HG03565 (cell line): ENCODE data around the gene TSKU.

Experiments used
- ATAC-seq: cut with Tn5 transposase; IDR thresholded peaks from one replicate; pipeline ENCODE4 v1.9.1; 2021; ENCODE audit warnings: mild to moderate bottlenecking, moderate library complexity; ENCODE audit not compliant: unreplicated experiment

TSKU gene

DNA sequence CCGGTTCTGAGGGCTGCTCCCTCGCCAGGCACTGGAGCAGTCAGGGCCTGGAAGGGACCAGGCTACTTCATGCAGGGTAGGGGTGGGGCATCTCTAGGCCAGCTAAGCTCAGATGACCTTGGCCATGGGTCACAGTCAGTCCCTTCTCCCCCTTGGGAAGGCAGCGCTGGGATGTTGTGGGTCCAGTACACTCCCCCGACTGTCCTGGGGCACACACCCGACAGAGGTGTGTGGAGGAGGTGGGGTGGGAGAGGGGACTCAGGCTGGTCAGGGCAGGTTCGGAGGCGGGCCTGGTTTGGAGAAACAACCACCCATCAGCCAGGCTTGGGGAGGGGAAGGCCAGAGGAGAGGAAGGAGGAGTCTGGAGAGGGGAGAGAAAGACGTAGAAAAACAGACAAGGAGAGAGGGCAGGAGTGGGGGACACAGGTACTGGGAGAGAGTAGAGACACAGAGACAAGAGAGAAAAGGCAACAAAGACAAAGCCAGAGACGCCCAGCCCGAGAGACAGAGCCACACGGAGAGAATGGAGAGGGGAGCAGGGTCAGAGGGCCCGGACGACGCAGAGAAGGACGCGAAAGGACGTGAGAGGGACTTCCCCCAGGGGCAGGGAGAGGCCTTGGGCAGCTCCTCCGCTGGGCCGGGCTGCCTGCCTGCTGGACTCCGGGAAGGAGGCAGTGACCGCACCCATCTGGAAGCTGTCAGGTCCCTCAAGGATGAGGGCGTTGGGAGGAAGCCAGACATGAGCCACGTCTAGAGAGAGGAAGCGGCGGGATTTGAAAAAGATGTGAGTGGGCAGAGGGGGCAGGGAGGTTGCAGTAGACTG is 30.6 kb upstream of the TSKU start:
- ATAC-seq = no peak

GRCh38 chr11:76753449-76753848 is 29.7 kb upstream of the TSKU start:
- ATAC-seq = no peak

DNA sequence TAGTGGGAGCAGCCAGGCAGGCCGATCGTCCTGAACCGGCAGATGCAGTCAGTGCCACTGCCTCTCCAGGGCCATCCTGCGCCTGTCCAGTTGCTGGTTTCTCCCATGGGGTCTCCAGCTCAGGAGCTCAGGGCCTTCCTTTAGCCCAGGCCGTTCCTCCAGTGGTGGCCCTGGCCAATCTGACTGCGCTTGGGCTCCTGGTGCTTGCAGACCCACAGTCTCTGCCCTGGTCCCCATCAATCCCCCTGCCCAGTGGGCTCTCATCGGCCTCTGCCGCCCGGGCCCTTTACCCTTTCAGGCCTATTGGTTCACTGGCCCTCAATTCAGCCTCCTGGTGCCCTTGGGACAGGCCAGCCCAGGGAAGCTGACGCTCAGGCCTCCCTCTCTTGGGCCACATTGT is 29.2 kb upstream of the TSKU start:
- ATAC-seq = no peak

DNA sequence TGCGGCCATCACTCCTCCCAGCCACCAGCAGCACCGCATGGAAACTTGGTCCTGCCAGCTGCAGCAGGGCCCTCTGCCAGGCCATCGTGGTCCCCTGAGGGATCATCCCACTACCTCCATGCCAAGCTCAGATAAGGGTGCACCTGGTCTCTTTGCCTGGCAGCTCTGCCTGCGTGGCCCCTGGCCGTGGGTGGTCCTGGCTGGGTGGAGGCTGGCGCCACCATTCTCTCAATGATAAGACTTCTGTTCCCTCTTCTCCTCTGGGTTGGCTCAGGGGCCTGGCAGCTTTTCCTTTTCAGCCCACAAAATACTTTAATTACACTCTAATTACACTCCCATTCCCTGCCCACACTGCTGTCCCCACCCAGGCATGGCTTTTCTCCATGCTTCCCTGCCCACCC is 26.8 kb upstream of the TSKU start:
- ATAC-seq = no peak

GRCh38 chr11:76758311-76758710 is 24.8 kb upstream of the TSKU start:
- no peak for ATAC-seq

DNA sequence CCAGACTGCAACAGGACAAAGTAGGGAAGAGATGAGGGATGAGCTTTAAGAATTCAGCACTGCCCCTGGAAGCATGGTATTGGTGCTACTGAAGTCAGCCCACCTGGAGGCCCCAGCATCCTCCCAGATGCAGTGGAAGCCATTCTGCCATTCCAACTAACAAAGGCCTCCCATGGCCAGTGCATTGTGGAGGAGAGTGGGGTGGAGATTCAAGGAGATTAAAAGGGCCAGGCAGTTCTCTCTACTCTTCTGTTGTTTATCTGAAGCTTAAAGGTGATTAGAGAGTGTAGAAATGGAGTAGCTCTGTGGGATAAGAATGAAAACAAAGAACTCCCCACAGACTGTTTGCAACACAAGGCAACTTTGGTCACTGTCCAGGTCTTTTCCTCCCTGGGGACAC is 24.1 kb upstream of the TSKU start:
- no peak for ATAC-seq

DNA sequence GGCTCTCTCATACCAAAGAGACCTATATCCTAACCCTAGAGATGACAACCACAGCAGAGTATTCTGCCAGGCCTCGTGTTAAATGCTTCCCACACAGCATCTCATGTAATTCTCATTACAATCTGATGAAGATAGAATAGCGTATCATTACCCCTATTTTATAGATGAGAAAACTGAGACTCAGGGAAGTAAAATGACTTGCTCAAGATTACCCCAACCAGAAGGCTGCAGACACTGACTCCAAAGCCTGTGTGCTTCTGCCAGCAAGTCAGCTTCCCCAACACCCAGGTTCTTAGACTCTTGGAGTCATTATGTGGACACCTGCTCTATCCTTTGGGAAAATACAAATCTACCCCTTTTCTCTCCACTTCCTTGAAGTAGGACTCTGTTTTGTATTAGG is 23.6 kb upstream of the TSKU start:
- no peak for ATAC-seq

- ATAC-seq = no peak
These were observed 22.9 kb upstream of the TSKU start for GRCh38 chr11:76760236-76760635.

- no peak for ATAC-seq
These were observed 21.3 kb upstream of the TSKU start for GRCh38 chr11:76761718-76762355.

DNA sequence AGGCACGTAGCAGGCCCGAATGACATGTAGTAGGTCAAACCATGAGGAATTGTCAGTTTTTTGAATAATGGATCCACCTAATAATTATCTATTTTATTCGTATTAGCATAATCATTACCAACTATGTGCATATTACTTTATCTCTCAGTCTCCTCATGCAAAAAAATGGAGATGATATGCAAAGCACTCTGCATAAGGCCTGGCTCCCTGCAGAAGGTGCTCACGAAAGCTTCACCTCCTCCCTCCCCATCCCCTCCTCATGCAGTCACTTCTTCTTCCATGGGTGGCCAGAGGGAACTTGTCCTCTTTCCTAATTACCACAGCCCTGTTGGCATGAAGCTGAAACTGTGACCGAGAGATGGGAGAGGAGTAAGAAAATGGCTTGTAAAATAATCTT is 20.8 kb upstream of the TSKU start:
- ATAC-seq = no peak

DNA sequence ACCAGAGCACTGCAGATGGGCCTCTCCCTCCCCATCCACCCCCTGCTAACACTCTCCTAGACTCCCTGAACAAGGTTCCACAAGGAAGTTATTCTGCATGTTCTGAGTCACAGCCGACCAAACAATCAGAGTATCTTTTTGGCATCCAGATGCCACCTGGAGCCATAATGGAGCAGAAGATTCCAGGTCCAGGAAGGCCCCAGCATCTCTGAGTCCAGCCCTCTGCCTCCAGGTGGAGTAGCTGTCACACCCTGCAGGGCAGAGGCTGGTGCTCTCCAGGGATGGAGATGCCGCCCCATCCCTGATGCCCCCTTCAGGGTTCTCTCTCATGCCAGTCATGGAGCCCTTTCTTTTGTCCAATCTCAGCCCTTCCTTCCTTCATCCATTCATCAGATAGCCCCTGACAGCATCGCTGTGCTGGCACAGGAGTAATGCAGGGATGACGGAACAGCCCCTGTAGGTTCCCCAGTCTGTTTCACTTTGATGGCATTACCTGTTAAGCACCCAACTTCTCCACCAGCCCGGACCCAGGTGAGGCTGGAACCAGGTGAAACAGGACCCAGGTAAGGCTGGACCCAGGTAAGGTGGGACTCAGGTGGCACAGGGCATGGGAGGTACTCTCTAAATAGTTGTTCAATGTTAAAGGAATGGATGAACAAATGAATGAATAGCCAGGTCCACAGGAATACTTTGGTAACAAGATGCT is 20.1 kb upstream of the TSKU start:
- ATAC-seq = no peak

- no peak for ATAC-seq
These were observed 19.4 kb upstream of the TSKU start for GRCh38 chr11:76763573-76764346.

DNA sequence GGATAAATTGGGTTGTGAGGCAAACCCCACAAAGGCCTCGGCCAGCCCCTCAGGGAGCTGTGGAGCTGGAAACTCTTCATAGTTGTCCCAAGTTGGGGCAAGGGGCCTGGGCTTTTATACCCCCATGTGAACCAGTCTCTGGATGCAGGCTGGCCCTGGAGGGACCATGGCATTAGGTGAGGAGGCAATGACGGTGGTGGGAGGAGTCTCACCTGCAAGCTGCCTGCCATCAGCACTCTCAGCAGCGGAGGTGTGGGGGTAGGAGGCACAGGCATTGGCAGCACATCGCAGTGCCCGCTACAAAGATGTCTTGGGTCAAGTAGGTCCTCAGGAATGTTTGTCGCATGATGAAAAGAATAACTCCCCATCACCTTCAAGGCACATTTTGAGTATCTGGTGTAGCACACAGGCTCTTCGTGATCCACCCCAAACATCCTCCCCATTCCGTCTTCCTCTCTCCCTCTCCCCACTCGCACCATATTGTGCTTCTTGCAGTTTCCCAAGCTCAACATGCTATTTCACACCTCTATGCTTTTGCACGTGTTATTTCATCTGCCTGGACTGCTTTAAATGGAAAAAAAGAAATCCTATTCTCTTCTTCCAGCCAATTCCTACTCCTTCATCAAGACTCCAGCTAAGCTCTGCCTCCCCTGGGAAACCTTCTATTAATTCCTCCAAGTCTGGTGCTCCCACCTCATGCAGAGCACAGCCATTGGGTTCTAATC is 18.1 kb upstream of the TSKU start:
- ATAC-seq = no peak

DNA sequence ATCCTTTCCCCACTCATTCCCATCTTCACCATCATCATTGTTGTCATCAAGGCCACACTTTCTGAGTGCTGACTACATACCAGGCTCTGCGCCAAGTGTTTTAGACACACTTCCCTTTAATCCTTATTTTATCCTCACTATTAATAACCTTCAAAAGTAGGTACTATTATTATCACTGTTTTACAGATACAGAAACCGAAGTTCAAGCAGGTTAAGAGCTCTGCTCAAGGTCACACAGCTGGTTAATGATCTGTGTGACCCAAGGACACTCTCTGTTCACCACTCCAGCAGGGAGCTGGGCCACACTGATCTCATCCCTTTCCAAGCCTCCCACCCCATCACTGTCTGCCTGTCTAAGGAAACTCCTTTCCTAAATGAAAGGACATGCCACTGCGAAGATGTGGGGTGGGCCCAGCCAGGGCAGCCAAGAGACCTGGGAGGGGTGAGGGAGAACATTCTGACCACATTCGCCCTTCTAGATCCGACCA is 17.2 kb upstream of the TSKU start:
- ATAC-seq = no peak

- no peak for ATAC-seq
These were observed 16.6 kb upstream of the TSKU start for GRCh38 chr11:76766521-76766920.

DNA sequence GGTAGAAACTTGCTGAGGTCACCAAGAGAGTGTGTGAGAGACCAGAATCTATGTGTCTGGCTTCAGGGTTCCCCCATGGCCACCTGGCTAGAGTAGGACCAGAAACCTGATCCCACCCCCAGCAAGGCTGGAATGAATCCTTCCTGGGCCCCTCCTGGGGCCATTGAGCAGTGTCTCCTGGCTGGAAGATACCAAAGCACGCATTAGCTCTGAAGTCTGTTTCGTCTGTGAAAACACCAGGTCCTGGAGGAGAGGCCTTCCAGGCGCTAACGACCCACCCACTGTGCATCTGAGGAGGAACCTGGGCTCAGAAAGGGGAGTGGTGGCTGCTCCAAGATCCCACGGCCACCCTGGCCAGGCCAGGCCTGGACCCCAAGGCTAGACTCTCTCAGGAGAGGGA is 15.5 kb upstream of the TSKU start:
- ATAC-seq = no peak

- no peak for ATAC-seq
These were observed 14.9 kb upstream of the TSKU start for GRCh38 chr11:76768088-76768908.

GRCh38 chr11:76768909-76769560 is 14.1 kb upstream of the TSKU start:
- no peak for ATAC-seq
